Bone marrow (tissue), 2 donors: ENCODE results near the gene TSHZ2.
"Not testable (repeated sequence)": the region's sequence is repeated elsewhere in the genome, so short reads cannot be mapped to it uniquely, and the experiment has no call there.

Experiments used
- DNase-seq, 2 donors: peaks; one replicate each; lab custom pipeline; 2025; lab: John Stamatoyannopoulos, UW

The TSHZ2 gene

DNA sequence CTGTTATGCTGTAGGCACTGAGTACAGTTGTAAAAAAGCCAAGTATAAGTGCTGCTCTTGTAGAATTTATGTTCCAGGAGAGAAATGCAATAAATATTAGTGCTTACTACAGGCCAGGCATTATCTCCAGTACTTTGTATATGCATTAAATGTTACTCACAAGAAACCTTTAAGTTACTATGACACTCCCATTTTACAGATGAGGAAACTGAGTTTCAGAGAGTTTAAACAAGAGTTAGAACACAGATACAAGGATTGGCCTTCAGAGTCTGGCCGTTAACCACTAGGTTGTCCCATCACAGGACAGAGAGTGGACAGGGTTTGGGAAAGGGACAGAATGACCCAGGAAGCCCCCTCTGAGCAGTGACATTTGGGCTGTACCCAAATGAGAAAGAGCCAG lies 347.0 kb downstream of the TSHZ2 start:
- no peak for DNase-seq

DNA sequence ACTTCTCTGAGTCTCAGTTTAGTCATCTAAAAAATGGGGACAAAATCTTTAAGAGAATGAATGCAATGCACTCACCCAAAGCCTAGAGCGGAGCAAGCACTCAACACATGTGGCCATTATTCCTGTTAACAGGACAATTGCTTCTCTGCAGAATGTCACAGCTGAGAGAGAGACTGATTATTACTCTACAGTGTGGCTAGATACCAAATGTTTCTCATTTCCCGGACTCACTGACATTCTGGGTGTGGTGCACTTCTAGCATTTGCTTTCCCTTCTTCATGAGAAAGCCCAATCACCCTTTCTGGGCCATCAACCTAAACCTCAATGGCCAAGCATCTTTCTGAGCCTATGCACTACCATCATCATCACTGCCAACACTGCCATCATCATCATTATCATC lies 347.6 kb downstream of the TSHZ2 start:
- DNase-seq = no peak

DNA sequence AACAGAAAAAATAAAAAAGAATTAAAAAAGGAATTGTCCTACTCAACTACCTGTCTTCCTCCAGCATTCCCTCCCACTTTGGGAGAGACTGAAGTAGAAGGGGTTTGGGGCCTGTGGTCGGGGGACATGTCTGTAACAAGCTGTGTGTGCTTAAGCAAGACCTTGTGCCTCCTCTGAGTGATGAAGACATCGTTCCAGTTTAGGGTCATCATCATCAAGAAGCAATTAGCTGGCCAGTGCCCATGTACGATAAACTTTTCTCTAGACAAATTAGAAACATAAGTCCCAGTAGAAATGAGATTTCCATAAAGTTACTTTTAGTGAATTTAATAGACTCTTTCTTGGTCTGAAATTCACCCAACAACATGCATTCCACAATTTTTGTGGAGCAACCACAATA lies 348.5 kb downstream of the TSHZ2 start:
- no peak for DNase-seq

DNA sequence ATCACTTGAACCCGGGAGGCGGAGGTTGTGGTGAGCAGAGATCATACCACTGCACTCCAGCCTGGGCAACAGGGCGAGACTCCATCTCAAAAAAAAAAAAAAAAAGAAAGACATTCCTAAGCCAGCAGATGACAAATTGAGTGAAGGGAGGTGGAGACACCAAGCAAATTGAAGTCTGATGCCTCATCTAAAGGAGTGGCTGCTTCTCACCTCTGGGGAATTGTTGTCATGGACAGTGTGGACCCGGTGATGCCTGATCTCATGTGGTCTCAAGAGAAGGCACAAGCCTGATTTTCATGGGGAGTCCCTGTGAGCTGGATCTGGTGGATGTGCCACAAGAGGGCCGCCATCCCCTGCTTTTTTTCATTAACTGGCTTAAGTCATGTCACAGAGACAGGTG lies 349.4 kb downstream of the TSHZ2 start:
- no peak for DNase-seq

DNA sequence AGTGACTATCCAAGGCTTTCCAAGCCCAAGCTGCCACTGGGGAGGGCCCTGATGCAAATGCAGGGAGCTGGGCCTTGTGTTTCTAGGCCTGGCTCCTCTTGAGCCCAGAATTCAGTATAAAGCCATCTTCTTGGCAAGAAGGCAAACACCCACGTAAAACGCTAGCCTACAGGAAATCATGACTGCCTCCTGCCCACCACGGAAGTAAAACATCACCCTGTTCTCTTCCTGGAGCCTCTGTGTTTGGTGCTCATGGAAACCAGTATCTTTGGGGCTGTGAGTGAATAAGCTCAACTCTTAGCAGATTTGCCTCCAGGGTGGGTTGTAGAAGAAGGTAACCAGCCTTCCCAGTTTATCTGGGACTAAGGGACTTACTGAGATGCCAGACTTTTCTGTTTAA lies 350.5 kb downstream of the TSHZ2 start:
- DNase-seq = no peak

DNA sequence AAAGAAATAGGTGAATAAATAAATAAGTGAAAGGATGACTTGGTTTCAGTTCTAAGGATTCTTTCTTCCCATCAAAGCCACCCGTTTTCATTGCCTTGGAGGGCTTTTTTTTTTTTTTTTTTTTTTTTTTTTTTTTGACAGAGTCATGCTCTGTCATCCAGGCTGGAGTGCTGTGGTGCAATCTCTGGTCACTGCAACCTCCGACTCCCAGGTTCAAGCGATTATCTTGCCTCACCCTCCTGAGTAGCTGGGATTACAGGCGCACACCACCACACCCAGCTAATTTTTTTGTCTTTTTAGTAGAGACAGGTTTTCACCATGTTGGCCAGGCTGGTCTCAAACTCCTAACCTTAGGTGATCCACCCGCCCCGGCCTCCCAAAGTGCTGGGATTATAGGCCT lies 351.3 kb downstream of the TSHZ2 start:
- not testable (repeated sequence) for DNase-seq

DNA sequence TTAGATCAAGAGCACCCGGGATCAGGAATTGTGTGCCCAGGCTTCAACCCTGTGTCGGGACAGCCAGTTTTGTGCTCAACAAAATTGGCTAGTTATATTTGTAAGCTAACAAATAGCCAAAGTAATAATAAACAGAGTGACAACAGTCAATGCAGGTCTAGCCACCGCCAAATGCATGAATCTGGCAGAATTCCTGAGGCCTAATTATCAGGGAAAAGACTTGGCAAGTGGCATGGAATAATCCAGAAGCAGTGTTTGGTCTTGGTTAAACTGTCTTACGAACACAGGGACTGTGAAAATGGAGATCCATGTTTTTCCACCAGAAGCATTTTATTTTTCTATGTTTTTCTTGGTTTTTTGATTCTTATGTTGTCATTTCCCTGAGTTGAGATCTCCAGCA lies 352.7 kb downstream of the TSHZ2 start:
- no peak for DNase-seq

DNA sequence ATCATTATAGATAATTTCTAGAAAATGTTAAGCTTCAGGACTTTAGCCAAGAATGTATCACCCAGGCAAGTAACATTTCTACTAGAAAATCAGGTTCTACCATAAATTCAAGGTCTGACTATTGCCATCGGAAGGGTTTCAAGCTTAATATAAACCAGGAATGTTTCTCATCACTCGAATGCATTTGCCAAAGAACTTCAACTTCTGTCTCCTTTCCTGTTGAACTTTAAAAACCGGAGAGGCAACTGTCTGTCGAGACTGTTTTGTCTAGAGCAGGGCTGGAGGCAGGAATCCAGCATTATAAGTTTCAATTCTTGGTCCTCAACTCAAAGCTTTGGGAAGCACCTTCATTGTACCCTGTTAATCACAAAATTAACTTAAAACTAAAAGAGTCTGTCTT lies 356.8 kb downstream of the TSHZ2 start:
- no peak for DNase-seq

DNA sequence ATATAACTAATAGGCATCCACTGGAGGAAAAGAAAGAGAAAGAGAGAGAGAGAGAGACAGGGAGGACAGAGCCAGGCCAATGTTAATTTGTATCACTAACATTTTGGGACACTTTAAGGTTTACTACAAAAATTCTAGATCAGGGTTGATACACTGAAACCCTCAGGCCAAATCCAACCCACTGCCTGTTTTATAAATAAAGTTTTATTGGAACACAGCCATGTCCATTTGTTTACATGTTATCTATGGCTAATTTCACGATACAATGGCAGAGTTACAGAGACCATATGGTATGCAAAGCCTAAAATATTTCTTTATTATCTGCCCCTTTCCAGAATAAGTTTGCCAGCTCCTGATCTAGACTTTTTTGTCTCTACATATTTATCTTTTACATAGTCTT lies 357.6 kb downstream of the TSHZ2 start:
- no peak for DNase-seq

DNA sequence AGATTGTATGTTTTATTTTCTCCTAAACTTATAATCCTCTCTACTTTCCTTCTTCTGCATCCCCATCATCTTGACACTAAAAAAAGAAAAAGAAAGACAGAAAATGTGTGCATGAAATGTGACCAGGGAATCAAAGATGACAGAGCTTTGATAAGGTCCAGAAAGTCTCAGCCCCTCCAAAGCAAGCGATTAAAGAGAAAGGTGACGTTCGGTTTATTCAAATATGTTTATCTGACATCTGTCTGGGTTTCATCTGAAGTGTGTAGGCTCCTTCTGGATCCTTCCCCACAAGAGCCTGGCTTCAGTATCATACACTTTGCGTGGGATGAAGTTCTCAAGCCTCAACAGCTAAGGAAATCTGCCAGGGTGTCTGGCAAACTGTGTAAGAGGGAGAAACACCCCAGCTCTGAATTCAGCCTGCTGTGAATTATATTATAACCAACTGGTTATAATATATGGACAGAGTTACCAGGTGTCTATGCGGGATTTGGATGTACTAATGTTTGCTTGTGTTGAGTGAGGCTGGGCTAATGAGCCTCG lies 358.5 kb downstream of the TSHZ2 start:
- no peak for DNase-seq

DNA sequence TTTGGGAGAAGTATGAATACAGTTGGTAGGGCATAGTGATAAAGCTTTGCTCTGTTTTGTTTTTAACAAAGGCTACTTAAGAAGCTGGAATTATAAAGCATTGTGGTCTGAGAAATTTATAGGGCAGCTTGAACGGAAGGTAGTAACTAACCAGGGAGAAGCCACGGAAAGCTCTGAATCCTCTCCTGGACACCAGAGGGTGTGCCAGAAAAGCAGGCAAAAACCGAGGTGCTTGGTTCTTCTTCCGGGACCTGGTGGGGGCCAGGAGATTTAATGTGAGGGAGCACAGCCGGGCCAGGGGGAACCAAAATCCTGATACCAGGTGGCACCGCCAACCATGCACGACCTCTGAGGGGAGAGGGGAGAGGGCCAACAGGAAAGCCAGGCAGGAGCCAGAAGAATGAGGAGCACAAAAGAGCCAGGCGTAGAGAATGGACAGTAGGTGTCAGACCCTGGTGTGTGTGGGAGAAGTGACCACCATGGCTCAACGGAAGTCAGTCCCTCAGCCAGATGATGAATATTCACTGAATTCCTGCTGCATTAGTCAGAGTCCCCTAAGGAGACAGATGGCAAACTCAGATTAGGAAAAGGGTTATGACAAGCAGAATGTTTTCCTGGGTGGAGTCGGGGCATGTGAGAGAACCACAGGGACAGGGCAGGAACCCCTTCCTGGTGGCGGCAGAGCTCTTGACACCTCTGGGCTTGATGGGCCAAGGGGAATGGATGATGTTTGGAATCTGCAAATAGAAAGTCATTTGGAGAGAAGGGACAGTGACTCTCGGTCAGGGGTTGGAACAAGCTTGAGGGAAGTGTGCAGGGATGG lies 359.2 kb downstream of the TSHZ2 start:
- DNase-seq = no peak

DNA sequence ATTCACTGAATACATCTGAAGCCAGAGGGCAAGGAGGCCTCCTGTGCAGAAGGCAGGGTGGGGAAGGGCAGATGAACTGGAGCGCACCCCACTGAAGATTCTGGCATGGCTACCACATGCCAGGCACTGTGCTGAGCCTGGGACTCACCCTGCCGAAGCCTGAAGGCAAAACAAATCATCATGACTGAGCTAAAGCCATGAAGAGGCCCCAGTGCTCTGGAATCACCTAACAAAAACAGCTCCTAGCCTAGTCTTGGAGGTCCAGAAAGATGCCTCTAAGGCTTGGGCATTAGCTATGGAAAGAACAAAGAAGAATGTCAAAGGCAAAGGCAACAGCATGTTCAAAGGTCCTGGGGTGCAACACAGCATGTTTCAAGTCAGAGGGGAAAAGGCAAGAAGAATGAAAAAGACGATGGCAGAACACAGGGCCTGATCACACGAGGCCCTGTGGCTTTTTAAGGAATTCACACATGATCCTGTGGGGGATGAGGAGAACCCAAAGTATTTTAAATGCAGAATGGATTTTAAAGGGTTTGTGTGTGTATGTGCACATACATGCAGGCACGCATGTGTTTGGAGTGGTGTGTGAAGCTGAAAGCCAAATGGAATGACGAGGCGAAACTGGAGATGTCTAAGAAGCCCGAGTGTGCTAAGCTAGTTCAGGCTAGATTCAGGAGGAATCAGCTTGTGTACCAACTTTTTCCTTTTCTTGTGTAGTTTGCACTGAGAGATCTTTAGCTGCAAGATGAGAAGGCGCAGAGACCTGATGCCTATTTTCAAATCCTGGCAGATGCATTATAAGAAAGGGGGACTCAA lies 360.1 kb downstream of the TSHZ2 start:
- DNase-seq = no peak

DNA sequence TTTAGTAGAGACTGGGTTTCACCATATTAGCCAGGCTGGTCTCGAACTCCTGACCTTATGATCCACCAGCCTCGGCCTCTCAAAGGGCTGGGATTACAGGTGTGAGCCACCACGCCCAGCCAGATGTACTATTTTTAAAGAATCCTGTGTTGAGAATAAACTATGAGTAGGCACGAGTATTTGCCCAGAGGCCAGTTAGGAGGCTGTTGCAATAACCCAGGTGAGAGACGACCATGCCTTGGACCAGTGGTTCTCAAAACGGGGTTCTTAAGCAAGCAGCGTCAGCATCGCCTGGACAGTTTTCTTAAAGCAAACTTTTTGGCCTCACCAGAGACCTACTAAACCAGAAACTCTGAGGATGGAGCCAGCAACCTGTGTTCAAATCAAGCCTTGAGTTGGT lies 362.7 kb downstream of the TSHZ2 start:
- no peak for DNase-seq

DNA sequence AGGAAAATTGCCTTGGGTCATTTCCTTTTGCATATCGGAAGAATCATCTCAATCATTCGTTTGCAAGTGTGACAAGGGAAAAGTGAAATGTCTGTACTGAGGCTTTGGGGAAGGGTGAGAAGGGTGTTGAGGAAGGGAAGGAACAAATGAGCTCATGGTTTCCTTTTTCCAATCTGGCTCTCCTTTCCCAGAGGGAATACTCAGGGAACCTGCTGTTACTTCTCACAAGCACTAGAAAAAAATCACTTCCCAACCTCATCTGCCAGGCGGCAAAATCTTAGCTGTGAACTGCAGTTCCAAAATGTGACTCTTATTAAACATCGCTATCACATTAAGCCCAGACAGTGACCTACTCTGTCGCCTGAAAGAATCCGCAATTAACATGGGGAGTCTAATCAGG lies 363.4 kb downstream of the TSHZ2 start:
- DNase-seq = no peak

DNA sequence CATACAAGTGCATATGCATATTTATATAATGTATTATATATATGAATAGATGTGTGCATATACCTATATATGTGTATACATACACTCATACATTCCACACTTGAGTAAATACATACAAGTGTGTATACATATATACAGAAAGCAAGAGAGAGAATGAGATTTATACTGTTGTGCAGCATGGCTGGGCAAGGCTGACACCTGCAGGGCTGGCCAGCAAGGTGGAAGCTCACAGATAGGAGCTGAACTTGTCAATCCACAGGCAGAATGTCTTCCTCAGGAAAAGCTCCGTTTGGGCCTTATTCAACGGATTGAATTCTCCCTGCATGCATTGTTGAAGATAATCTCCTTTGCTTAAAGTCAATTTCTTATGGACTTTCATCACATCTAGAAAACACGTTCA lies 364.7 kb downstream of the TSHZ2 start:
- no peak for DNase-seq

DNA sequence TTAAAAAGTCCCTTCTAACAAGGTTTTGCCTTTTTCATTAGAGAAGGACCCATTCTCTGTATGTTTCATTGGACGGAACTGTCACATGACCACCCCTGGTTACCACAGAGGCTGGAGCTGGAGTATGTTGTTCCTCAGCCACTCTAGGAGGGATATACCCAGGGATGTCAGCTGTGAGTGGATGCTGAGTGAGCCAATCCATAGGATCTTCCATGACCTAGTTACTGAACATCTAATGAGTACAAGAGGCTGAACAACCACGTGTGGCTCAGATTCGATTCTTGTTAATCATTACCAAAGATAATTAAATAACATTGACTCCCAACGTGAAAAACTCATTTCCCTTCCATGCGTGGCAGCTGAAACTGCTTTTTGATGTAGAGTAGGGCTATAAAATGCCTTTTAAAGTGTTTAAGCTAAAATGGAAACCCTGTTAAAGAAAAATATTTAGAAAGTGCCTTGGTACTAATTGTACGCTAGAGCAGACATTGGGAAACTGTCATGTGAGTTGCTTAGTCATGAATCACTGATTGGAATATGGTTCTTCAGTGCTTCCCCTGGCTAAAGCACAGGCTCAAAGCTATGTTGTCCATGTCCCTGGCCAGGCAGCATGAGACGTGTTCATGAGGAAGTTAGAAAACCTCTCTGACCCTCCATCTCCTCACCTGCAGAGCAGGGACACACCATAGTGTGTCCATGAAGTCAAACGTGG lies 365.4 kb downstream of the TSHZ2 start:
- DNase-seq = no peak

DNA sequence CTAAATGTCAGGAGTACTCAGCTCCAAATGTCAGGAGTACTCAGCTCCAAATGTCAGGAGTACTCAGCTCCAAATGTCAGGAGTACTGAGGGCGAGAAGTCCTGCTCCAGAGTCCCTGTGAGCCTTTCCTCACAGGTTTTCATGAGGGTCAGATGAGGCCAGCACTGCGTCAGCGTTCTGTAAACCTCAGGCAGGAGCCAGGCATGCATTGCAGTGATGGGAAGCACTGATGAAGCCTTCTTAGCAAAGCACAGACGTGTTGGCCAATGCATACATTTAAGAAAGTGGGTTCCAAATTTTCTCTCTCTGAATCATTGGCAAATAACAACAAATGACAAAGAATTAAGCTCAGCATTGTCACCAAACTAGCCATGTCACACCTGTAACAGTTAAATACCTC lies 366.6 kb downstream of the TSHZ2 start:
- DNase-seq = no peak

DNA sequence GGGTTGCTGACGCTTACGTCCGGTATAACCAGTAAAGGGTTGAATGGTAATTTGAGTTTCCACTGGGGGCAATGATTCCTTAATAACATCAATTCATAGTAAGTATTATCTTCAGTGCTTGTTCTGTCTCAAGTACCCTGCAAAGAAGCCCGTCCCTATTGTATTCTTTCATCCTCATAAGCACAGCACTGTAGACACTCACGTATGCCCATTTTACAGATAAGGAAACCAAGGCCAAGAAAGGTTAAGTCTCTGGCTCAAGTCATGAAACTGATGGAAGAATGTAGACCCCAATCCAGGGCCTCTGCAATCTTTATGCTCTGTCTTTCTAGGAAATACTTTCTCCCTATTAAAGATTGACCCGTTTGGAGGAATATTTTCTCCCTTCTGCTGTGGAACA lies 370.3 kb downstream of the TSHZ2 start:
- DNase-seq = no peak

DNA sequence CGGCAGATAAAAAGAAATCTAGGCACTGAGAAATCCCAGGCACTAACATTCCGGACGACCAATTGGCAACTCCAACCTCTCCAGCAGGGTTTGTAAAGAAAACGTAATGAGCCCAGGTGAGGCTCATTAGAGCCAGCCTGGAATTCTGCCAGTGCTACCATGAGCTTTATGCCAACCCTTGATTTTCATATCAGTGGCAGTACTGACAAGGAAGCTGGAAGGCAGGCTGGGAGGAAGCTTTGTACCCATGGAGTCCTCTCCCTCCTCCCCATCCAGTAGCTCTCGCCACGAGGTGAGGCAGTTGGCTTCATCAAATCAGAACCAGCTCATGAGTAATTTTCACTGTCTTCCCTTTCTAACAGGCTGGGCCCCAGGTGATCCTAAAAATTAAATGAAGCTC lies 371.3 kb downstream of the TSHZ2 start:
- no peak for DNase-seq

DNA sequence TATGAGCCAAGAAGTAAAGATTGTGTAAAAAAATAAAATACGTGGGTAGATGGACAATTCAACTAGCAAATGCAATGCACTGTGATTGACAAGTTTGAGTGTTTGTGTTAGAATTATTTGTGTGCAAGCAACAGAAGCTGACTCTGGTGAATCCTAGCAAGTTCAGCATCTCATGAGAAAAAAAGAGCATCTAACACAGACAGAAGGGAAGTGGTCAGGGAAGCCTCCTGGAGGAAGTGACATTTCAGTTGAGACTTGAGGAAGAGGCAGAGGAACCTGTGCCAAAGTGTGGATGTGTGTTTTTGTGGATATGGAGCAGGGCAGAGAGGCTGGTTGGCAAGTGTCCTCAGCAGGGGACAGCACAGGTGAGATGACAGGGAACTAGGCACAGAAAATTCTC lies 372.7 kb downstream of the TSHZ2 start:
- no peak for DNase-seq

DNA sequence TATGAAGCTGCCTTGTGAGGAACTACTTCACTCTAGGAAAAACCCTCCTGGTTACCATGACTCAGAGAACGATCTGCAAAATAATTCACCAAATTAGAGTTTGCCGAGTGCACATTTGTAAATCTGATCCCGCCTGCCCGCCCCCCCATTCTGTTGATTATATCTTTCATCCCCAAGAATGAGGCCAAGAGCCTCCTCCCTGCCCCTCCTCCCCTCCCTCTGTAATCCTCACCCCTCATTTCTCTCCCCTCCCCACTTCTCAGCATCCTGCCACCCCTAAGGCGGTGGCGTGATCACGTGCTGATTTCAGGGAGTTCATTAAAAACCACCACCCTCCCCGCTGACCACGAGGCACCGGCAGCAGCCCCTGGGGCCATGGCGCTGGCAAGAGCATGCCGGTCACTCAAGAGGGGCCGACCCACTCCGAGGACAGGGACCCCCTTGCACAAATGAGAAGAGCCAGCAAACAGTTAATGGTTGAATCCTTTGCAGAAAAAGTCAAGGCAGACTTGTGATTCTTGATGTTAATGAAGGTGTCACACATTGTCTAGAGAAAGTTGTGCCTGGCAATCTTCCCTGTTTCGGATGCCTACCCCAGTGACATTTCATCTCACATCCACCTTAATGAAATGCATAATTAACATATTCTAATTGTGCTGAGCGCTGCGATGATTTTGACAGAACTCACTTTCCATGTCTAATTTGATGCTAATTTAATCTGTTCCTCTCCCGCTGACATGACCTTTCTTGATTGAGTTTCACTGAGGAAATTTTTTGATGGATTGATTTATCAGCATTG lies 373.6 kb downstream of the TSHZ2 start:
- DNase-seq = no peak

DNA sequence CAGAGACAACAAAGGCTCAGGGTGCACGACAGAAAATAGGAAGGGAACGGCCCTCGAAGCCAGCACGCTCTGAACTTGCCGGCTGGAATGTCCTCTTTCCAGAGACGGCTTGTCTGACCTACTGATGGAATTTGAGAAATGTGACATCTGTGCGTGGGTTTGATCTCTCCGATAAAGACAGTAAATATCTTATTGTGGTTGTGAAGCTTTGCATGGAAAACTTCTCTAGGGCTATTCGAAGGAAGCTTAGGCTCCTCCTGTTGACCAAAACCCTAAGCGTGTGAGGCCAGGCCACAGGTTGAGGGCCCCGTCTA lies 374.1 kb downstream of the TSHZ2 start:
- DNase-seq = no peak
